ENCODE data around the gene INSR.

Gene INSR

GRCh38 chr19:7224209-7224686 lies 70.0 kb downstream of the INSR start:
- Histone ChIP-seq H3K4ac (ENCODE audit: low read depth, low read length) (no peak overlapping the region), H3K79me1 (ENCODE audit: low read length) (no peaks in the 10 kb centered on the region), H2AFZ (ENCODE audit: insufficient read depth, low read length, poor library complexity) (no peak overlapping the region), H2BK12ac (ENCODE audit: low read length) (no peak overlapping the region), H3K36me3 (ENCODE audit: control insufficient read depth in 1 of 2, insufficient read depth in 2 of 2, low read length in 2 of 2) (no peaks in the 10 kb centered on the region), H4K8ac (ENCODE audit: low read depth, low read length) (no peak overlapping the region), H4K12ac (ENCODE audit: low read depth, low read length) (no peak overlapping the region), H3K27me3 (ENCODE audit: insufficient read depth, low read length) (no peaks in the 10 kb centered on the region), H3K9me3 (ENCODE audit: insufficient read depth, low read depth, low read length) (peaks cover 2% of the 10 kb centered on the region), H3K23ac (ENCODE audit: low read length) (no peak overlapping the region), H3K4me3 (ENCODE audit: low read depth, low read length) (no peak overlapping the region), H3K14ac (ENCODE audit: low read length) (no peak overlapping the region), H2AK5ac (ENCODE audit: low read length) (no peak overlapping the region), H3K9ac (ENCODE audit: low read length) (no peak overlapping the region), H3K27ac (ENCODE audit: low read depth, low read length) (no peak overlapping the region), H3K4me1 (ENCODE audit: control insufficient read depth in 1 of 2, insufficient read depth in 2 of 2, low read length in 2 of 2) (no peaks in the 10 kb centered on the region), H3K79me2 (ENCODE audit: control insufficient read depth, insufficient read depth, low read length, poor library complexity) (no peaks in the 10 kb centered on the region), H2BK5ac (ENCODE audit: low read depth, low read length, poor library complexity) (no peak overlapping the region), H2BK120ac (ENCODE audit: insufficient read depth, low read length, poor library complexity) (no peak overlapping the region), H3K18ac (ENCODE audit: low read length) (no peak overlapping the region), H3K4me2 (ENCODE audit: low read length) (no peak overlapping the region), H4K91ac (ENCODE audit: low read depth, low read length) (no peak overlapping the region)
- DNase-seq = no peak
- WGBS (ENCODE audit: extremely low coverage, insufficient coverage, insufficient read length) = no CpG with 5 or more reads among the region's 18 CpGs

GRCh38 chr19:7223429-7223828 lies 70.8 kb downstream of the INSR start:
- Histone ChIP-seq H2BK120ac (ENCODE audit: insufficient read depth, low read length, poor library complexity) (no peak overlapping the region), H3K9me3 (ENCODE audit: insufficient read depth, low read depth, low read length) (peaks cover 2% of the 10 kb centered on the region), H2AK5ac (ENCODE audit: low read length) (no peak overlapping the region), H3K14ac (ENCODE audit: low read length) (no peak overlapping the region), H3K4me2 (ENCODE audit: low read length) (no peak overlapping the region), H3K27ac (ENCODE audit: low read depth, low read length) (no peak overlapping the region), H3K9ac (ENCODE audit: low read length) (no peak overlapping the region), H3K4me3 (ENCODE audit: low read depth, low read length) (no peak overlapping the region), H4K8ac (ENCODE audit: low read depth, low read length) (no peak overlapping the region), H3K23ac (ENCODE audit: low read length) (no peak overlapping the region), H2BK5ac (ENCODE audit: low read depth, low read length, poor library complexity) (no peak overlapping the region), H2AFZ (ENCODE audit: insufficient read depth, low read length, poor library complexity) (no peak overlapping the region), H2BK12ac (ENCODE audit: low read length) (no peak overlapping the region), H3K79me2 (ENCODE audit: control insufficient read depth, insufficient read depth, low read length, poor library complexity) (no peaks in the 10 kb centered on the region), H3K4ac (ENCODE audit: low read depth, low read length) (no peak overlapping the region), H3K18ac (ENCODE audit: low read length) (no peak overlapping the region), H4K12ac (ENCODE audit: low read depth, low read length) (no peak overlapping the region), H4K91ac (ENCODE audit: low read depth, low read length) (no peak overlapping the region), H3K4me1 (ENCODE audit: control insufficient read depth in 1 of 2, insufficient read depth in 2 of 2, low read length in 2 of 2) (no peaks in the 10 kb centered on the region), H3K79me1 (ENCODE audit: low read length) (no peaks in the 10 kb centered on the region), H3K36me3 (ENCODE audit: control insufficient read depth in 1 of 2, insufficient read depth in 2 of 2, low read length in 2 of 2) (no peaks in the 10 kb centered on the region), H3K27me3 (ENCODE audit: insufficient read depth, low read length) (no peaks in the 10 kb centered on the region)
- no CpG with 5 or more reads among the region's 1 CpG for WGBS (ENCODE audit: extremely low coverage, insufficient coverage, insufficient read length)
- DNase-seq = no peak

GRCh38 chr19:7219056-7219455 lies 75.2 kb downstream of the INSR start:
- H3K36me3 ChIP-seq (ENCODE audit: control insufficient read depth in 1 of 2, insufficient read depth in 2 of 2, low read length in 2 of 2) = no peaks in the 10 kb centered on the region
- H3K18ac ChIP-seq (ENCODE audit: low read length) = no peak overlapping the region
- H3K79me2 ChIP-seq (ENCODE audit: control insufficient read depth, insufficient read depth, low read length, poor library complexity) = no peaks in the 10 kb centered on the region
- H3K23ac ChIP-seq (ENCODE audit: low read length) = no peak overlapping the region
- peaks cover 2% of the 10 kb centered on the region for H3K9me3 ChIP-seq (ENCODE audit: insufficient read depth, low read depth, low read length)
- H2AK5ac ChIP-seq (ENCODE audit: low read length) = no peak overlapping the region
- no peak overlapping the region for H3K4ac ChIP-seq (ENCODE audit: low read depth, low read length)
- DNase-seq = no peak
- no peak overlapping the region for H3K4me2 ChIP-seq (ENCODE audit: low read length)
- H3K9ac ChIP-seq (ENCODE audit: low read length) = no peak overlapping the region
- no CpG with 5 or more reads among the region's 2 CpGs for whole genome bisulfite sequencing (ENCODE audit: extremely low coverage, insufficient coverage, insufficient read length)
- no peak overlapping the region for H4K8ac ChIP-seq (ENCODE audit: low read depth, low read length)
- no peaks in the 10 kb centered on the region for H3K79me1 ChIP-seq (ENCODE audit: low read length)
- no peak overlapping the region for H3K27ac ChIP-seq (ENCODE audit: low read depth, low read length)
- H2BK120ac ChIP-seq (ENCODE audit: insufficient read depth, low read length, poor library complexity) = no peak overlapping the region
- H4K12ac ChIP-seq (ENCODE audit: low read depth, low read length) = no peak overlapping the region
- no peak overlapping the region for H2BK5ac ChIP-seq (ENCODE audit: low read depth, low read length, poor library complexity)
- H2BK12ac ChIP-seq (ENCODE audit: low read length) = no peak overlapping the region
- H2AFZ ChIP-seq (ENCODE audit: insufficient read depth, low read length, poor library complexity) = no peak overlapping the region
- H3K27me3 ChIP-seq (ENCODE audit: insufficient read depth, low read length) = no peaks in the 10 kb centered on the region
- H3K4me3 ChIP-seq (ENCODE audit: low read depth, low read length) = no peak overlapping the region
- H3K4me1 ChIP-seq (ENCODE audit: control insufficient read depth in 1 of 2, insufficient read depth in 2 of 2, low read length in 2 of 2) = peaks cover 0 to 3% of the 10 kb centered on the region in 2 experiments
- H3K14ac ChIP-seq (ENCODE audit: low read length) = no peak overlapping the region
- H4K91ac ChIP-seq (ENCODE audit: low read depth, low read length) = no peak overlapping the region

GRCh38 chr19:7217861-7218260 lies 76.4 kb downstream of the INSR start:
- no peak overlapping the region for H3K4me3 ChIP-seq (ENCODE audit: low read depth, low read length)
- no peak for DNase-seq
- no peak overlapping the region for H4K12ac ChIP-seq (ENCODE audit: low read depth, low read length)
- no peak overlapping the region for H3K27ac ChIP-seq (ENCODE audit: low read depth, low read length)
- no peak overlapping the region for H3K18ac ChIP-seq (ENCODE audit: low read length)
- H3K4me2 ChIP-seq (ENCODE audit: low read length) = no peak overlapping the region
- no peak overlapping the region for H4K91ac ChIP-seq (ENCODE audit: low read depth, low read length)
- H2BK120ac ChIP-seq (ENCODE audit: insufficient read depth, low read length, poor library complexity) = no peak overlapping the region
- H3K9me3 ChIP-seq (ENCODE audit: insufficient read depth, low read depth, low read length) = peaks cover 2% of the 10 kb centered on the region
- H3K36me3 ChIP-seq (ENCODE audit: control insufficient read depth in 1 of 2, insufficient read depth in 2 of 2, low read length in 2 of 2) = no peaks in the 10 kb centered on the region
- no peaks in the 10 kb centered on the region for H3K27me3 ChIP-seq (ENCODE audit: insufficient read depth, low read length)
- no peak overlapping the region for H3K4ac ChIP-seq (ENCODE audit: low read depth, low read length)
- no peaks in the 10 kb centered on the region for H3K79me1 ChIP-seq (ENCODE audit: low read length)
- no peak overlapping the region for H2AFZ ChIP-seq (ENCODE audit: insufficient read depth, low read length, poor library complexity)
- no peak overlapping the region for H2AK5ac ChIP-seq (ENCODE audit: low read length)
- WGBS (ENCODE audit: extremely low coverage, insufficient coverage, insufficient read length) = no CpG with 5 or more reads among the region's 6 CpGs
- no peak overlapping the region for H3K23ac ChIP-seq (ENCODE audit: low read length)
- H4K8ac ChIP-seq (ENCODE audit: low read depth, low read length) = no peak overlapping the region
- peaks cover 0 to 3% of the 10 kb centered on the region in 2 experiments for H3K4me1 ChIP-seq (ENCODE audit: control insufficient read depth in 1 of 2, insufficient read depth in 2 of 2, low read length in 2 of 2)
- no peak overlapping the region for H3K9ac ChIP-seq (ENCODE audit: low read length)
- no peak overlapping the region for H2BK12ac ChIP-seq (ENCODE audit: low read length)
- H3K14ac ChIP-seq (ENCODE audit: low read length) = no peak overlapping the region
- H2BK5ac ChIP-seq (ENCODE audit: low read depth, low read length, poor library complexity) = no peak overlapping the region
- no peaks in the 10 kb centered on the region for H3K79me2 ChIP-seq (ENCODE audit: control insufficient read depth, insufficient read depth, low read length, poor library complexity)

Data from trophoblast cell (in vitro differentiated cells and primary cell).